Measurements from ENCODE around the gene AHNAK2. TPM values are rescaled to one million over a fixed set of nuclear protein-coding genes. Genes with fewer than 3 reads are reported as not detected.

AHNAK2 gene
- total and polyA plus RNA-seq, 2 of the 13 experiments (the other 11 are each of a cell fraction or from before 2014, with no cell fraction given) = 0.11 to 0.18 TPM

GRCh38 chr14:104931771-104932675 is 46.2 kb downstream of the AHNAK2 start:
- Histone ChIP-seq H3K9ac (ENCODE audit: insufficient read depth, low read depth, low read length) (no peak overlapping the region), H2AFZ (ENCODE audit: low read length) (no peak overlapping the region), H3K36me3 (replicated peaks in 1 of 2; ENCODE audit: control insufficient read depth in 1 of 2, insufficient read depth in 2 of 2, low read length in 2 of 2) (no peaks in the 10 kb centered on the region), H3K4me3 (replicated peaks in 1 of 3; ENCODE audit: insufficient read depth in 1 of 3, low read depth in 2 of 3, low read length in 3 of 3) (no peak overlapping the region), H3K79me2 (ENCODE audit: insufficient read depth, low read length) (no peaks in the 10 kb centered on the region), H3K4me2 (ENCODE audit: low read depth, low read length) (no peak overlapping the region), H3K4me1 (ENCODE audit: insufficient read depth, low read length) (no peaks in the 10 kb centered on the region; the same call in 1 of the 2 replicates), H3K27ac (ENCODE audit: extremely low read length, insufficient read depth, low read length) (no peak overlapping the region), H3K9me3 (ENCODE audit: low read length) (no peaks in the 10 kb centered on the region), H3K27me3 (ENCODE audit: control insufficient read depth in 1 of 2, insufficient read depth in 2 of 2, low read length in 2 of 2) (peaks cover 28 to 90% of the 10 kb centered on the region in 2 experiments), H4K20me1 (ENCODE audit: insufficient read depth, low read length) (no peaks in the 10 kb centered on the region)
- ATAC-seq = peak; percentile 19
- no TSS peak for BruUV-seq (replicated peaks)
- CTCF ChIA-PET (ENCODE audit: low intra/inter-chr PET ratio, low total read pairs) = interaction anchor here (1.1 to 1.5 kb wide), 2 partner anchors 113 to 114 kb away, joined by 4 to 5 read pairs; no protein-coding TSS in a partner anchor
- in situ Hi-C loops (cut with HindIII; ENCODE audit: extremely low pct_ligation_motif_present, low pct_unique_long_range_greater_than_20kb) = no loop called here
- DNase-seq (ENCODE audit: low spot score) = no peak
- WGBS (ENCODE audit: low lambda C conversion rate) = 18% methylated on average over 14 of the region's 64 CpGs
- no peak for FAIRE-seq
- intact Hi-C loops (cut with micrococcal nuclease; ENCODE audit: unreplicated experiment) = loop anchor here (2.0 kb wide), 1 partner anchor 13 kb away; no protein-coding TSS in a partner anchor
- POLR2A ChIA-PET = no interaction called here
- TF ChIP-seq SATB2 (CRISPR knock-in tag; IDR thresholded peaks at IDR 0.05) (no peak), REL (CRISPR knock-in tag; conservative IDR thresholded peaks at IDR 0.05) (no peak), CBX2 (IDR thresholded peaks at IDR 0.05; ENCODE audit: low read depth, low read length) (no peak), CBX2 (CRISPR knock-in tag; IDR thresholded peaks at IDR 0.05; ENCODE audit: low read depth) (no peak), ZNF260 (CRISPR knock-in tag; IDR thresholded peaks at IDR 0.05; ENCODE audit: borderline replicate concordance, low read depth) (no peak), LRRFIP1 (CRISPR knock-in tag; conservative IDR thresholded peaks at IDR 0.05) (no peak), ZNF180 (CRISPR knock-in tag; IDR thresholded peaks at IDR 0.05; ENCODE audit: borderline replicate concordance, low read depth) (no peak), HMG20B (CRISPR knock-in tag; conservative IDR thresholded peaks at IDR 0.05) (no peak), PAWR (CRISPR knock-in tag; IDR thresholded peaks at IDR 0.05; ENCODE audit: borderline replicate concordance) (no peak), ZSCAN20 (CRISPR knock-in tag; IDR thresholded peaks at IDR 0.05; ENCODE audit: borderline replicate concordance) (no peak), ZNF207 (IDR thresholded peaks at IDR 0.05; ENCODE audit: borderline replicate concordance) (no peak)
- TF ChIP-seq, protein P1, sequence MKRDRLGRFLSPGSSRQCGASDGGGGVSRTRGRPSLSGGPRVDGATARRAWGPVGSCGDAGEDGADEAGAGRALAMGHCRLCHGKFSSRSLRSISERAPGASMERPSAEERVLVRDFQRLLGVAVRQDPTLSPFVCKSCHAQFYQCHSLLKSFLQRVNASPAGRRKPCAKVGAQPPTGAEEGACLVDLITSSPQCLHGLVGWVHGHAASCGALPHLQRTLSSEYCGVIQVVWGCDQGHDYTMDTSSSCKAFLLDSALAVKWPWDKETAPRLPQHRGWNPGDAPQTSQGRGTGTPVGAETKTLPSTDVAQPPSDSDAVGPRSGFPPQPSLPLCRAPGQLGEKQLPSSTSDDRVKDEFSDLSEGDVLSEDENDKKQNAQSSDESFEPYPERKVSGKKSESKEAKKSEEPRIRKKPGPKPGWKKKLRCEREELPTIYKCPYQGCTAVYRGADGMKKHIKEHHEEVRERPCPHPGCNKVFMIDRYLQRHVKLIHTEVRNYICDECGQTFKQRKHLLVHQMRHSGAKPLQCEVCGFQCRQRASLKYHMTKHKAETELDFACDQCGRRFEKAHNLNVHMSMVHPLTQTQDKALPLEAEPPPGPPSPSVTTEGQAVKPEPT (CRISPR knock-in tag; IDR thresholded peaks at IDR 0.05; ENCODE audit: low read depth) = no peak
- TF ChIP-seq, protein P2, sequence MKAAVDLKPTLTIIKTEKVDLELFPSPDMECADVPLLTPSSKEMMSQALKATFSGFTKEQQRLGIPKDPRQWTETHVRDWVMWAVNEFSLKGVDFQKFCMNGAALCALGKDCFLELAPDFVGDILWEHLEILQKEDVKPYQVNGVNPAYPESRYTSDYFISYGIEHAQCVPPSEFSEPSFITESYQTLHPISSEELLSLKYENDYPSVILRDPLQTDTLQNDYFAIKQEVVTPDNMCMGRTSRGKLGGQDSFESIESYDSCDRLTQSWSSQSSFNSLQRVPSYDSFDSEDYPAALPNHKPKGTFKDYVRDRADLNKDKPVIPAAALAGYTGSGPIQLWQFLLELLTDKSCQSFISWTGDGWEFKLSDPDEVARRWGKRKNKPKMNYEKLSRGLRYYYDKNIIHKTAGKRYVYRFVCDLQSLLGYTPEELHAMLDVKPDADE (CRISPR knock-in tag; IDR thresholded peaks at IDR 0.05) = no peak
